NCI-H82 (cell line): ENCODE measurements around the gene LRP8.
A peak's percentile ranks its signal among the peaks of the same experiment; 100 is the strongest.
"Not testable (repeated sequence)": the region's sequence is repeated elsewhere in the genome, so short reads cannot be mapped to it uniquely, and the experiment has no call there.

ENCODE experiments used
- DNase-seq: peaks from one replicate; lab custom pipeline; 2025; lab: John Stamatoyannopoulos, UW

LRP8 gene

GRCh38 chr1:53218201-53218600 is 109.7 kb downstream of the LRP8 start:
- no peak for DNase-seq

GRCh38 chr1:53214376-53214940 is 113.4 kb downstream of the LRP8 start:
- no peak for DNase-seq

- no peak for DNase-seq
These were observed 116.9 kb downstream of the LRP8 start for GRCh38 chr1:53210954-53211353.

GRCh38 chr1:53210352-53210751 is 117.5 kb downstream of the LRP8 start:
- no peak for DNase-seq

DNA sequence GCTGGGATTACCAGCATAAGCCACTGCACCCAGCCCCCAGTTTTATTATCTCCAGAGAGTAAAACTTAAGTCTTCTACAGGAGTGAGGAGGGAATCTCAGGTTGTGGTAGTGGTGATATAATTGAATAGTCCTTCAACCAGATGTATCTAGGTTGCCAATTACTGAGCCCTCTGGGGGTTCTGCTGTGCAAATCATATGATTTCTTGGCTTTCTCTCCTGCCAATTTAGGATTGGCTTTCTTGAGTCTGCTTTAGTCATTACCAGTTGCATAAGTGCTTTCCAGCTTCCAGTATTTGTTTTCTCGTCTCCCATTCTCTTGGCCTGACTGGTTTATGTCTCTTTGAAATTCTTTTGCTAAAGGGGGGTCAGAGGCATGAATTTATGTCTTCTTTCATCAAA is 120.1 kb downstream of the LRP8 start:
- DNase-seq, result no peak

GRCh38 chr1:53206735-53207379 is 121.0 kb downstream of the LRP8 start:
- DNase-seq, result no peak

GRCh38 chr1:53206083-53206685 is 121.7 kb downstream of the LRP8 start:
- DNase-seq, result peak; percentile 26

GRCh38 chr1:53205496-53205895 is 122.4 kb downstream of the LRP8 start:
- DNase-seq, result not testable (repeated sequence)

GRCh38 chr1:53203466-53203865 is 124.4 kb downstream of the LRP8 start:
- no peak for DNase-seq

GRCh38 chr1:53198241-53198651 is 129.6 kb downstream of the LRP8 start:
- DNase-seq, result peak; percentile 54

- DNase-seq, result peak; percentile 75
These were observed 130.3 kb downstream of the LRP8 start for GRCh38 chr1:53197291-53198200.

DNA sequence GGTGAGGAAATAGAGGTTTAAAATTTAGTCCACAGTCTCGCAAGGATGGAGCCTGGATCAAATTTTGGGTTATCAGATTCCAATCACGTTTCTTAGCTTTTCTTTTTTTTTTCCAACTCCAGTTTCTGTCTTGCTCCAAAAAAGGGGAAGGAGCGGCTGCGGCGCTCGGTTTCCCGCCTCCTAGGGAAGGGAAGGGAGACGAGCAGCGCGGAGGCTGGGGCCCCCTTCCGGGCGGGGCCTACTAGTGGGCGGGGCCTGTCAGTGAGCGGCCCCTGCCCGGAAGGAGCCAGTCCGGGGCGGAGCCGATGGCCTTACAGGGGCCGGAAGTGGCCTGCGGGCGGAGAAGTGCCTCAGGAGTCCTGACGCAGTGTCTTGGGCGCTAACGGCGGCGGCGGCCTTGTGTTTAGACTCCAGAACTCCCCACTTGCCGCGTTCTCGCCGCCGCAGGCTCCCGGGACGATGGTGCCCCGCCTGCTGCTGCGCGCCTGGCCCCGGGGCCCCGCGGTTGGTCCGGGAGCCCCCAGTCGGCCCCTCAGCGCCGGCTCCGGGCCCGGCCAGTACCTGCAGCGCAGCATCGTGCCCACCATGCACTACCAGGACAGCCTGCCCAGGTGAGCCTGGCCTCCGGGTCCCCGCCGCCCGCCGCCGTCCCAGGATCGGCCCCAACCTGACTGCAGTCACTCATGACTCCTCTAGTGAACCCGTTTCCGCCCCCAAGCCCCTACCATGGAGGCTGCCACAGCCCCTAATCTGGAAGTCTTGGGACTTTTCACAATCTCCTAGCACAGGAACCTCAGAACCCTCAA is 131.2 kb downstream of the LRP8 start, which contains the start of gene CPT2:
Gene CPT2, plus strand, starts transcription at position 340 of the 806 bp plus-strand sequence. Its CDS starts 120 bp downstream, at position 460.
- DNase-seq, result peak; percentile 98

DNA sequence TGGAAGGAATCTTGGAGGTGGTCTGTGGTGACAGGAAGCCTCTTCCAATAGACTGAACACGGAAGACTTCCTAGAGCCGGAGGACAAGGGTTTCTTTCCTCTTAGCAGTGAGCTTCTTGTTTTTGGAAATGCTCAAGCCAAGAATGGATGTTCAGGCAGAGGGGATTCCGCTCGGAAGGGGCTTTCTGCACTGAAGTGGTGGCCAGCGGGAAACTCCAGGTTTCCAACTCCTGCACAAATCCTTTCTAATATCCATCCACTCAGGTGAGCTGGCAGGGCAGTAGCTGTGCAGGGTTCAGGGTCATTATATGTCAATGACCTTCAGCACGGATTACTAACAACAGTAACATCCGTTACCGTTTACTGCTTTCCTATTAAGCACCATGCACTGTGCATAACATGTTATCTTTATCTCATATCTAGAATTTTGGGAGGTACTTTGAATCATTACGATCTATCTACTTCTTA is 131.8 kb downstream of the LRP8 start:
- peak; percentile 40 for DNase-seq

DNA sequence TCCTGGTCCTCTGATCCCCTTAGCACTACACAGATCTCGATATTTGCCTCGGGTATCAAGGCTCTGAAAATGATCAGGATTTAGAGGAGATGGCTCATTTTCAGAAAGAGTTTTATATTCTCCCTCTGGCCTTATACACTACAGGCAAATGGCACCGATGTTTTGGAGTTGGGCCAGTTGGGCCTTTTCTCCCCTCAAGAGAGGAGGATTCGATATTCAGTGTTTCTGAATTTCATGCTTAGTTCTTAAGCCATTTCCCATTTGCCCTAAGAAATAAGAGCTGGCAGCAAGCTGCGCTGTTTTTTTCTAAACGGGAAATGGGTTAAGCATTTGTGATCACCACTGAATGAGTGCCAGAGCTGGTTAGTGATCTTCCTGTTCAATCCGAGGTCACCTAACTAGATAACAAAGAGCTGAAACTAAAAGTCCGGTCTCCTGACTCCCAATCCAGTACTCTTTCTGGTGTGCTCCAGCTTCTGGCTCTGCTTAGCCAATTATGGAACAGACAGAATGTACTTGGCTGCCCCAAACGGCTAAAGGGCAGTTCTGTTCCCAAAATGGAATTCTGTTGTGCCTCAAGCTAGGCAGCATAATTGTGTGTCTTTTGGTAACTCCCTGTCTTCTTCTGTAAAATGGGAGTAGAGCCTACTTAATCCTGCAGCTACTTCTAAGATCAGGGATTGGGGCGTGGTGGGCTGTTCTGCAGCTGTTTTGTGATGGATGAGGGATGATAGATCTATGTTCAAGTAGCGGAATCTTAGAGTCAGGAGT is 132.4 kb downstream of the LRP8 start:
- DNase-seq, result peak; percentile 43
